ENCODE results near the gene GSX2. TPM values are rescaled to one million over a fixed set of nuclear protein-coding genes. Genes with fewer than 3 reads are reported as not detected.

Gene GSX2
- total RNA-seq, 4 donors from 2014 or later = not detected

DNA sequence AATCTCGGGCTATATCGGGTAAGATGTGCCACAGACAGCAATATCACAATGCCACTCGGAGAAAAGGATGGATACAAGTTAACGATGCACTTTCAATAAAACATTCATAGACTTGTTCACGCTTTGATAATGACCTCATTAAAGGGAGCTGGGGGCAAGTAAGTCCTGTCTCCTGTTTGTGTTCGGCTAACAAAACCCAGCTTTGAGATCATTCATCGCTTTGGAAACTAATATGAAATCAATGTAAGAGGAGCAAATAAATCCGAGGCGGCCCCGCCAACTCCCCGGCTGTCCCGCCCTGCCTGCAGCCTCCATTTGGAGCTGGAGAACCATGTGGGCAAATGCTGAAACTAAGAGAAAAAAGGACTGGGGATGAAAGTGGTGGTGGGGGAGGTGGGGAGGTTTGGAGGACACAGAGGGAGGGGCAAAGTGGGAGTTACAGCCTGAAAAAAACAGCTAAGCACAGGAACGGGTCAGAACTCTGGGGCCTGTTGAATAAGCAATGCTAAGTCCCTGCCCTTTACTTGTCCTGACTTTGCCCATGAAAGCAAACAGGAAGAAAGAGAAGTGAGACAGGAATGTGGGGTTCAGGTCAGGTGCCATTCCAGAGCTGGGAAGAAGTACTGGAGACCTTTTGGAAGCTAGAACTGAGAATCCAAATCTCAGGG, 3.5 kb upstream of the GSX2 start:
- H3K9me3 ChIP-seq = no peaks in the 10 kb centered on the region
- H3K4me1 ChIP-seq = peaks cover 18 to 50% (median 26%) of the 10 kb centered on the region in 3 donors
- no peak overlapping the region for H3K27ac ChIP-seq
- no peaks in the 10 kb centered on the region for H3K36me3 ChIP-seq
- no peak for DNase-seq
- H3K4me3 ChIP-seq = no peak overlapping the region
- 51 to 53% methylated on average over 13 of the region's 13 CpGs for WGBS, 2 donors
- intact Hi-C loops (cut with DNase I) = loop anchor here (10.0 kb wide), 1 partner anchor 108 kb away; no protein-coding TSS in a partner anchor
- peaks cover 15 to 100% (median 36%) of the 10 kb centered on the region in 4 donors for H3K27me3 ChIP-seq
- TF ChIP-seq, protein P1, sequence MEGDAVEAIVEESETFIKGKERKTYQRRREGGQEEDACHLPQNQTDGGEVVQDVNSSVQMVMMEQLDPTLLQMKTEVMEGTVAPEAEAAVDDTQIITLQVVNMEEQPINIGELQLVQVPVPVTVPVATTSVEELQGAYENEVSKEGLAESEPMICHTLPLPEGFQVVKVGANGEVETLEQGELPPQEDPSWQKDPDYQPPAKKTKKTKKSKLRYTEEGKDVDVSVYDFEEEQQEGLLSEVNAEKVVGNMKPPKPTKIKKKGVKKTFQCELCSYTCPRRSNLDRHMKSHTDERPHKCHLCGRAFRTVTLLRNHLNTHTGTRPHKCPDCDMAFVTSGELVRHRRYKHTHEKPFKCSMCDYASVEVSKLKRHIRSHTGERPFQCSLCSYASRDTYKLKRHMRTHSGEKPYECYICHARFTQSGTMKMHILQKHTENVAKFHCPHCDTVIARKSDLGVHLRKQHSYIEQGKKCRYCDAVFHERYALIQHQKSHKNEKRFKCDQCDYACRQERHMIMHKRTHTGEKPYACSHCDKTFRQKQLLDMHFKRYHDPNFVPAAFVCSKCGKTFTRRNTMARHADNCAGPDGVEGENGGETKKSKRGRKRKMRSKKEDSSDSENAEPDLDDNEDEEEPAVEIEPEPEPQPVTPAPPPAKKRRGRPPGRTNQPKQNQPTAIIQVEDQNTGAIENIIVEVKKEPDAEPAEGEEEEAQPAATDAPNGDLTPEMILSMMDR (IDR thresholded peaks at IDR 0.05) = no peak
- no peak for TF ChIP-seq POLR2A (IDR thresholded peaks at IDR 0.05)

GRCh38 chr4:54097152-54097551, 2.8 kb upstream of the GSX2 start:
- peaks cover 22 to 100% (median 42%) of the 10 kb centered on the region in 4 donors for H3K27me3 ChIP-seq
- intact Hi-C loops (cut with DNase I) = loop anchor here (10.0 kb wide), 1 partner anchor 108 kb away; no protein-coding TSS in a partner anchor
- H3K36me3 ChIP-seq = no peaks in the 10 kb centered on the region
- TF ChIP-seq, protein P1 (IDR thresholded peaks at IDR 0.05) = no peak
- TF ChIP-seq POLR2A (IDR thresholded peaks at IDR 0.05) = no peak
- no peaks in the 10 kb centered on the region for H3K9me3 ChIP-seq
- no peak for DNase-seq
- no peak overlapping the region for H3K4me3 ChIP-seq
- no peak overlapping the region for H3K27ac ChIP-seq
- H3K4me1 ChIP-seq = peaks cover 20 to 49% (median 28%) of the 10 kb centered on the region in 3 donors
- whole genome bisulfite sequencing, 2 donors = 49 to 76% methylated on average over 6 of the region's 6 CpGs

DNA sequence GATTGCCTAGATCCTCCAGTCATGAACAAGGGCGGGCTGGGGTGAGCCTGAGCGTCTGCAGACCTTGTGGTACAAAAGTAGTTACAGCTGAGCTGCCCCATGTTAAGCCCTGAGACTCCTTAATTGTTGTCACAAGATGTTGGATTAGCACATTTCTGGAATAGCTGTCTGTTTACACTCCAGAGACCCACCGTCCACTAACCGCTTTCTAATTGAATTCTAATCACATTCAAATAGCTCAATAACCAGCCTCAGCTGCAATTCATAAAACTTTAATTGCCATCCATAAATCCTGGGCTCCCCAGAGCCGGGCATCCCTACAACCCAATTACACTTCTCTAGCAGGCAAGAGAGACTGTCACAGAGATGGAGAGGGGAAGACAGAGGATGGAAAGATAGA, 1.6 kb upstream of the GSX2 start:
- intact Hi-C loops (cut with DNase I) = loop anchor here (10.0 kb wide), 1 partner anchor 106 kb away; no protein-coding TSS in a partner anchor
- 53 to 55% methylated on average over 5 of the region's 5 CpGs for WGBS, 2 donors
- no peak overlapping the region for H3K4me3 ChIP-seq
- peaks cover 26 to 100% (median 51%) of the 10 kb centered on the region in 4 donors for H3K27me3 ChIP-seq
- peaks cover 20 to 42% (median 30%) of the 10 kb centered on the region in 3 donors for H3K4me1 ChIP-seq
- TF ChIP-seq, protein P1 (IDR thresholded peaks at IDR 0.05) = no peak
- no peak for TF ChIP-seq POLR2A (IDR thresholded peaks at IDR 0.05)
- no peak overlapping the region for H3K27ac ChIP-seq
- DNase-seq = no peak
- no peaks in the 10 kb centered on the region for H3K36me3 ChIP-seq
- H3K9me3 ChIP-seq = no peaks in the 10 kb centered on the region

GRCh38 chr4:54099287-54099747, 646 bp upstream of the GSX2 start:
- 0 to 5% methylated on average over 4 to 7 of the region's 17 CpGs for WGBS, 2 donors

More at GRCh38 chr4:54099287-54099747, 646 bp upstream of the GSX2 start:
- intact Hi-C loops (cut with DNase I) = loop anchor here (10.0 kb wide), 1 partner anchor 105 kb away; no protein-coding TSS in a partner anchor
- H3K27me3 ChIP-seq = peaks cover 26 to 100% (median 53%) of the 10 kb centered on the region in 4 donors
- H3K4me3 ChIP-seq = peak overlapping the region in 2 of 4 donors; percentile 34 to 62
- H3K27ac ChIP-seq = no peak overlapping the region
- peaks cover 20 to 46% (median 35%) of the 10 kb centered on the region in 3 donors for H3K4me1 ChIP-seq
- TF ChIP-seq, protein P1 (IDR thresholded peaks at IDR 0.05) = no peak
- TF ChIP-seq POLR2A (IDR thresholded peaks at IDR 0.05) = no peak
- no peaks in the 10 kb centered on the region for H3K9me3 ChIP-seq
- DNase-seq = no peak
- H3K36me3 ChIP-seq = no peaks in the 10 kb centered on the region
